Stromal cell of bone marrow (primary cell): ENCODE results near the gene ZNF155.

Source experiments
- DNase-seq: peaks from one replicate; pipeline ENCODE4 v3.0.0-alpha.2; 2012; ENCODE audit warnings: low read depth

The ZNF155 gene

GRCh38 chr19:44003461-44004009 lies 19.5 kb downstream of the ZNF155 start:
- DNase-seq, result no peak

- no peak for DNase-seq
Measured at GRCh38 chr19:44005973-44006372, 22.0 kb downstream of the ZNF155 start.

GRCh38 chr19:44007473-44007872 lies 23.5 kb downstream of the ZNF155 start:
- no peak for DNase-seq

- DNase-seq, result no peak
Measured at GRCh38 chr19:44010468-44010867, 26.5 kb downstream of the ZNF155 start.

- no peak for DNase-seq
Measured at GRCh38 chr19:44019498-44019897, 35.5 kb downstream of the ZNF155 start.

- no peak for DNase-seq
Measured at GRCh38 chr19:44021221-44021620, 37.2 kb downstream of the ZNF155 start.

- DNase-seq, result no peak
Measured at GRCh38 chr19:44024900-44025216, 40.9 kb downstream of the ZNF155 start.

GRCh38 chr19:44025217-44025936 lies 41.4 kb downstream of the ZNF155 start, which contains the start of gene ZNF222:
Gene ZNF222, plus strand, starts transcription at chr19:44025379. Its CDS starts 58 bp downstream, at chr19:44025437.
- DNase-seq, result peak; percentile 90

GRCh38 chr19:44026622-44027021 lies 42.6 kb downstream of the ZNF155 start:
- no peak for DNase-seq

GRCh38 chr19:44032001-44032610 lies 48.1 kb downstream of the ZNF155 start:
- DNase-seq, result no peak

GRCh38 chr19:44042147-44042546 lies 58.2 kb downstream of the ZNF155 start:
- DNase-seq, result no peak
